SK-N-SH (cell line): ENCODE results near the gene CFTR. TPM values are rescaled to one million over a fixed set of nuclear protein-coding genes. Genes with fewer than 3 reads are reported as not detected.

Experiments
- CTCF ChIA-PET: fragments of 300-600, 350-600 bp; formaldehyde crosslinking; extraction: SDS; loops from one replicate; lab custom pipeline; 2021; lab: Yijun Ruan, JAX
- POLR2A ChIA-PET: fragments of 350-600 bp; sonication (Branson Sonifier 250); formaldehyde crosslinking; extraction: SDS; loops from one replicate; lab custom pipeline; 2020; ENCODE audit warnings: antibody characterized with exemption, inconsistent platforms; lab: Yijun Ruan, JAX
- DNase-seq: peaks from one replicate; pipeline ENCODE4 v3.0.0; 2012
- H2AFZ ChIP-seq: fragments of 200-600 bp; sonication (generic); 2 replicates; pipeline ENCODE4 v1.8.1; 2016; ENCODE audit warnings: antibody characterized with exemption, mild to moderate bottlenecking, low read depth
- H3F3A ChIP-seq: fragments of 200-600 bp; sonication (generic); replicated peaks from 2 replicates; pipeline ENCODE3; 2016; ENCODE audit warnings: antibody characterized with exemption, mild to moderate bottlenecking; ENCODE audit not compliant: insufficient read depth
- H3K27ac ChIP-seq, 2 experiments: fragments of 200-500 bp in 1 of 2; fragments of 200-600 bp in 1 of 2; sonication (Bioruptor generic) in 1 of 2; sonication (generic), shearing (Covaris generic) in 1 of 2; 2 replicates each; pipeline versions ENCODE4 v1.5.1 to v1.6.1; 2014 to 2016; ENCODE audit warnings: low read depth in 2 of 2, inconsistent platforms in 1 of 2, low read length in 1 of 2, mild to moderate bottlenecking in 1 of 2, mixed read lengths in 1 of 2
- H3K27me3 ChIP-seq: fragments of 200-600 bp; sonication (generic), shearing (Covaris generic); 2 replicates; pipeline ENCODE4 v1.6.1; 2016; ENCODE audit warnings: mixed run types; ENCODE audit not compliant: insufficient read depth
- H3K36me3 ChIP-seq, 2 experiments: fragments of 200-500 bp in 1 of 2; fragments of 200-600 bp in 1 of 2; sonication (Bioruptor generic) in 1 of 2; sonication (generic) in 1 of 2; replicated peaks in 1 of 2; 2 replicates each; pipeline versions ENCODE3 to v1.5.1; 2014 to 2016; ENCODE audit warnings: low read length in 1 of 2, mild to moderate bottlenecking in 1 of 2; ENCODE audit not compliant: insufficient read depth in 2 of 2, control insufficient read depth in 1 of 2
- H3K4me1 ChIP-seq, 2 experiments: fragments of 200-500 bp in 1 of 2; fragments of 200-600 bp in 1 of 2; sonication (Bioruptor generic) in 1 of 2; sonication (generic), shearing (Covaris generic) in 1 of 2; 2 replicates each; pipeline versions ENCODE4 v1.5.1 to v1.6.1; 2014 to 2016; ENCODE audit warnings: low read depth in 1 of 2, low read length in 1 of 2, mixed run types in 1 of 2; ENCODE audit not compliant: insufficient read depth in 2 of 2, control insufficient read depth in 1 of 2
- H3K4me2 ChIP-seq: fragments of 200-600 bp; sonication (generic), shearing (Covaris generic); 2 replicates; pipeline ENCODE4 v1.6.1; 2017; ENCODE audit warnings: mixed run types
- H3K4me3 ChIP-seq, 2 experiments: fragments of 200-500 bp in 1 of 2; fragments of 200-600 bp in 1 of 2; sonication (Bioruptor generic) in 1 of 2; sonication (generic), shearing (Covaris generic) in 1 of 2; 2 replicates each; pipeline versions ENCODE4 v1.5.1 to v1.8.1; 2014 to 2016; ENCODE audit warnings: low read depth in 2 of 2, inconsistent platforms in 1 of 2, low read length in 1 of 2, mild to moderate bottlenecking in 1 of 2, mixed read lengths in 1 of 2, moderate library complexity in 1 of 2
- H3K79me2 ChIP-seq: fragments of 200-600 bp; sonication (generic); 2 replicates; pipeline ENCODE4 v1.8.1; 2017; ENCODE audit warnings: mild to moderate bottlenecking; ENCODE audit not compliant: insufficient read depth
- H3K9ac ChIP-seq: fragments of 200-600 bp; sonication (generic); 2 replicates; pipeline ENCODE4 v1.6.1; 2017; ENCODE audit warnings: mixed run types
- H3K9me2 ChIP-seq: fragments of 200-600 bp; sonication (generic); 2 replicates; pipeline ENCODE4 v1.6.1; 2017; ENCODE audit warnings: mixed run types
- H3K9me3 ChIP-seq: fragments of 200-600 bp; sonication (generic); 2 replicates; pipeline ENCODE4 v1.6.1; 2017; ENCODE audit warnings: mixed run types, mild to moderate bottlenecking, moderate library complexity
- H4K20me1 ChIP-seq: fragments of 200-600 bp; sonication (generic); 2 replicates; pipeline ENCODE4 v1.6.1; 2017; ENCODE audit warnings: mild to moderate bottlenecking, mixed run types; ENCODE audit not compliant: insufficient read depth
- CHD2 ChIP-seq: fragments of 150-350 bp; IDR thresholded peaks from 2 replicates; pipeline ENCODE4 v1.6.1; 2018; ENCODE audit warnings: low read length; ENCODE audit not compliant: partially characterized antibody
- ELF1 ChIP-seq: IDR thresholded peaks from 2 replicates; pipeline ENCODE4 v1.4.0; 2012
- EP300 ChIP-seq, 2 experiments: IDR thresholded peaks; 2 replicates each; pipeline versions ENCODE4 v1.4.0 to v1.6.1; 2012; ENCODE audit warnings: borderline replicate concordance in 1 of 2, low read depth in 1 of 2, low read length in 1 of 2
- FOSL2 ChIP-seq: IDR thresholded peaks from 2 replicates; pipeline ENCODE4 v1.4.0; 2012; ENCODE audit warnings: low read depth, mild to moderate bottlenecking, moderate library complexity, borderline replicate concordance
- FOXM1 ChIP-seq: IDR thresholded peaks from 2 replicates; pipeline ENCODE4 v1.4.0; 2012; ENCODE audit warnings: low read depth, mild to moderate bottlenecking
- GATA2 ChIP-seq: sonication (generic); formaldehyde crosslinking; IDR thresholded peaks from 2 replicates; pipeline ENCODE4 v1.5.0; 2020; ENCODE audit warnings: mild to moderate bottlenecking, missing genetic modification reagents
- RFX5 ChIP-seq: IDR thresholded peaks from 2 replicates; pipeline ENCODE4 v1.6.1; 2012; ENCODE audit warnings: mild to moderate bottlenecking, improper control_type of control experiment, low read length
- RXRA ChIP-seq: IDR thresholded peaks from 2 replicates; pipeline ENCODE4 v1.4.0; 2012; ENCODE audit warnings: low read depth, mild to moderate bottlenecking, borderline replicate concordance
- TAF1 ChIP-seq: IDR thresholded peaks from 2 replicates; pipeline ENCODE4 v1.6.1; 2012; ENCODE audit warnings: low read depth, mild to moderate bottlenecking, low read length, moderate library complexity, borderline replicate concordance
- TCF12 ChIP-seq: IDR thresholded peaks from 2 replicates; pipeline ENCODE4 v1.4.0; 2012
- TEAD4 ChIP-seq: IDR thresholded peaks from 2 replicates; pipeline ENCODE4 v1.4.0; 2012; ENCODE audit warnings: mild to moderate bottlenecking, borderline replicate concordance; ENCODE audit not compliant: insufficient read depth
- YY1 ChIP-seq: IDR thresholded peaks from 2 replicates; pipeline ENCODE4 v1.4.0; 2012; ENCODE audit warnings: low read depth, mild to moderate bottlenecking
- WGBS: methylation state at CpG from one replicate; pipeline ENCODE4 v1.1.6; 2017; ENCODE audit warnings: low lambda C conversion rate; 5-methylcytosine and 5-hydroxymethylcytosine counted together
- polyA plus RNA-seq, 3 experiments: library from polyadenylated mRNA; depleted of rRNA; stranded (reverse); fragments of >200 nt; gene quantifications; 2 replicates each; pipeline ENCODE4 v1.2.3, GENCODE V29; 2012
- TF ChIP-seq, protein P1 (sequence below): IDR thresholded peaks from 2 replicates; pipeline ENCODE4 v1.6.1; 2012; ENCODE audit warnings: mild to moderate bottlenecking, low read depth, low read length, moderate library complexity
- TF ChIP-seq, protein P2 (sequence below): fragments of 200-600 bp; sonication (generic); IDR thresholded peaks from 2 replicates; pipeline ENCODE4 v1.6.1; 2017; ENCODE audit warnings: antibody characterized with exemption, mild to moderate bottlenecking, moderate library complexity
- TF ChIP-seq, protein P3 (sequence below): fragments of 150-350 bp; IDR thresholded peaks from 2 replicates; pipeline ENCODE4 v1.6.1; 2016; ENCODE audit warnings: mild to moderate bottlenecking, low read depth, low read length

Gene CFTR
- polyA plus RNA-seq, 1 of the 3 experiments (the other 2 are of a cell fraction), result not detected

DNA sequence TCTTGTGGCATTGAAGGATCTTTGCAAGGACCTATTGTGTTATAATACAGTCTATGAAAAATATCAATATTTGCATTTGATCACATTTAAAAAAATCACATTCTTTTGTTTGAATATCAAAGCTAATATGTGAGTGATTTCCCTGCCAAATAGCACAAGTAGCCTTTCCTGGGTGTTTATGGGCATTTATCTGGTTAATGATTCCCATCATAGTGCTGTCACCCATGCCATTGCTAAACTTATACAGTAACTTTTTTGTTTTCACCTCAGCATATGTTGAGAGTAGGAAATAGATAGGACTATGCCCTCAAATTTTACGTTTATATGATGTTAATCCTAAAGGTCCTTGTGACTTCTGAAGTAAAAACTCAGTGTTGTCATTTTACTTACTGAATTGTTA, 136.9 kb downstream of the CFTR start:
- Histone ChIP-seq H3K4me3 (no peak overlapping the region), H3K9me2 (no peaks in the 10 kb centered on the region), H3K4me1 (no peaks in the 10 kb centered on the region), H3K27ac (no peak overlapping the region), H4K20me1 (no peaks in the 10 kb centered on the region), H3K27me3 (no peaks in the 10 kb centered on the region; the same call in 1 of the 2 replicates), H3K79me2 (no peaks in the 10 kb centered on the region), H3K4me2 (no peak overlapping the region), H3K36me3 (no peaks in the 10 kb centered on the region), H3K9me3 (no peaks in the 10 kb centered on the region), H3K9ac (no peak overlapping the region), H2AFZ (no peak overlapping the region), H3F3A (no peaks in the 10 kb centered on the region)
- no peak for DNase-seq
- CTCF ChIA-PET, result interaction anchor here (0.7 kb wide), 1 partner anchor 1722 kb away, joined by 3 read pairs; no protein-coding TSS in a partner anchor
- POLR2A ChIA-PET, result no interaction called here
- WGBS, result 0% methylated on average over 1 of the region's 1 CpG
- TF ChIP-seq CHD2, result no peak
- no peak for TF ChIP-seq TAF1
- no peak for TF ChIP-seq EP300 (IDR thresholded peaks at IDR 0.05; ENCODE audit: borderline replicate concordance in 1 of 2, low read depth in 1 of 2, low read length in 1 of 2)
- no peak for TF ChIP-seq RFX5
- TF ChIP-seq ELF1, result no peak
- TF ChIP-seq TEAD4, result no peak
- no peak for TF ChIP-seq GATA2 (CRISPR knock-in tag)
- TF ChIP-seq, protein P1, sequence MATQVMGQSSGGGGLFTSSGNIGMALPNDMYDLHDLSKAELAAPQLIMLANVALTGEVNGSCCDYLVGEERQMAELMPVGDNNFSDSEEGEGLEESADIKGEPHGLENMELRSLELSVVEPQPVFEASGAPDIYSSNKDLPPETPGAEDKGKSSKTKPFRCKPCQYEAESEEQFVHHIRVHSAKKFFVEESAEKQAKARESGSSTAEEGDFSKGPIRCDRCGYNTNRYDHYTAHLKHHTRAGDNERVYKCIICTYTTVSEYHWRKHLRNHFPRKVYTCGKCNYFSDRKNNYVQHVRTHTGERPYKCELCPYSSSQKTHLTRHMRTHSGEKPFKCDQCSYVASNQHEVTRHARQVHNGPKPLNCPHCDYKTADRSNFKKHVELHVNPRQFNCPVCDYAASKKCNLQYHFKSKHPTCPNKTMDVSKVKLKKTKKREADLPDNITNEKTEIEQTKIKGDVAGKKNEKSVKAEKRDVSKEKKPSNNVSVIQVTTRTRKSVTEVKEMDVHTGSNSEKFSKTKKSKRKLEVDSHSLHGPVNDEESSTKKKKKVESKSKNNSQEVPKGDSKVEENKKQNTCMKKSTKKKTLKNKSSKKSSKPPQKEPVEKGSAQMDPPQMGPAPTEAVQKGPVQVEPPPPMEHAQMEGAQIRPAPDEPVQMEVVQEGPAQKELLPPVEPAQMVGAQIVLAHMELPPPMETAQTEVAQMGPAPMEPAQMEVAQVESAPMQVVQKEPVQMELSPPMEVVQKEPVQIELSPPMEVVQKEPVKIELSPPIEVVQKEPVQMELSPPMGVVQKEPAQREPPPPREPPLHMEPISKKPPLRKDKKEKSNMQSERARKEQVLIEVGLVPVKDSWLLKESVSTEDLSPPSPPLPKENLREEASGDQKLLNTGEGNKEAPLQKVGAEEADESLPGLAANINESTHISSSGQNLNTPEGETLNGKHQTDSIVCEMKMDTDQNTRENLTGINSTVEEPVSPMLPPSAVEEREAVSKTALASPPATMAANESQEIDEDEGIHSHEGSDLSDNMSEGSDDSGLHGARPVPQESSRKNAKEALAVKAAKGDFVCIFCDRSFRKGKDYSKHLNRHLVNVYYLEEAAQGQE, result no peak
- TF ChIP-seq TCF12, result no peak
- no peak for TF ChIP-seq YY1
- TF ChIP-seq, protein P2, sequence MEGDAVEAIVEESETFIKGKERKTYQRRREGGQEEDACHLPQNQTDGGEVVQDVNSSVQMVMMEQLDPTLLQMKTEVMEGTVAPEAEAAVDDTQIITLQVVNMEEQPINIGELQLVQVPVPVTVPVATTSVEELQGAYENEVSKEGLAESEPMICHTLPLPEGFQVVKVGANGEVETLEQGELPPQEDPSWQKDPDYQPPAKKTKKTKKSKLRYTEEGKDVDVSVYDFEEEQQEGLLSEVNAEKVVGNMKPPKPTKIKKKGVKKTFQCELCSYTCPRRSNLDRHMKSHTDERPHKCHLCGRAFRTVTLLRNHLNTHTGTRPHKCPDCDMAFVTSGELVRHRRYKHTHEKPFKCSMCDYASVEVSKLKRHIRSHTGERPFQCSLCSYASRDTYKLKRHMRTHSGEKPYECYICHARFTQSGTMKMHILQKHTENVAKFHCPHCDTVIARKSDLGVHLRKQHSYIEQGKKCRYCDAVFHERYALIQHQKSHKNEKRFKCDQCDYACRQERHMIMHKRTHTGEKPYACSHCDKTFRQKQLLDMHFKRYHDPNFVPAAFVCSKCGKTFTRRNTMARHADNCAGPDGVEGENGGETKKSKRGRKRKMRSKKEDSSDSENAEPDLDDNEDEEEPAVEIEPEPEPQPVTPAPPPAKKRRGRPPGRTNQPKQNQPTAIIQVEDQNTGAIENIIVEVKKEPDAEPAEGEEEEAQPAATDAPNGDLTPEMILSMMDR, result no peak
- no peak for TF ChIP-seq FOXM1
- TF ChIP-seq FOSL2, result no peak
- no peak for TF ChIP-seq RXRA

DNA sequence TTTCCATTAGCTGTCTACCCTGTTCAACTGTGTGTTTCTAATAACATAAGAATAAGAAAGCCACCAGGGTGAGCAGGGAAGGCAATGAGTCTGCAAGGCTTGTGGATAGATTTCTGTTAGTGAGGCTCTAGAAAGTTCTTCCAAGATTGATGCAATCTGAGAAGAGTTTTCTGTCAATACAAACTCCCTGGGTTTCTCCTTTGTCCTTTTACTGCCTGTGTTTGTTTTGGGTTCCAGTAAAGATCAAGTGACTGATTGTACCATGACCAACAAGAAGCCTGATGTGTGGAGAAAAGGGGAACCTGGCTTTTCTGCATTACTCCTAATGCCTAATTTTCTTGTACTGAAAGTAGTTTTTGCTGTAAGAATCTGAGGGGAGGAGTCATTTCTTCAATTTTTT, 139.9 kb downstream of the CFTR start:
- H3K9ac ChIP-seq, result no peak overlapping the region
- no peaks in the 10 kb centered on the region for H4K20me1 ChIP-seq

More for the DNA sequence above, 139.9 kb downstream of the CFTR start:
- H3K4me1 ChIP-seq, result no peaks in the 10 kb centered on the region
- H3K79me2 ChIP-seq, result no peaks in the 10 kb centered on the region
- CTCF ChIA-PET, result no interaction called here
- no peaks in the 10 kb centered on the region for H3K36me3 ChIP-seq
- H2AFZ ChIP-seq, result no peak overlapping the region
- POLR2A ChIA-PET, result no interaction called here
- H3K27me3 ChIP-seq, result no peaks in the 10 kb centered on the region; the same call in 1 of the 2 replicates
- no peaks in the 10 kb centered on the region for H3K9me2 ChIP-seq
- H3K27ac ChIP-seq, result no peak overlapping the region
- no peaks in the 10 kb centered on the region for H3K9me3 ChIP-seq
- no peak for DNase-seq
- H3K4me2 ChIP-seq, result no peak overlapping the region
- TF ChIP-seq TCF12 (no peak), CHD2 (no peak), EP300 (IDR thresholded peaks at IDR 0.05; ENCODE audit: borderline replicate concordance in 1 of 2, low read depth in 1 of 2, low read length in 1 of 2) (no peak)
- TF ChIP-seq, protein P3, sequence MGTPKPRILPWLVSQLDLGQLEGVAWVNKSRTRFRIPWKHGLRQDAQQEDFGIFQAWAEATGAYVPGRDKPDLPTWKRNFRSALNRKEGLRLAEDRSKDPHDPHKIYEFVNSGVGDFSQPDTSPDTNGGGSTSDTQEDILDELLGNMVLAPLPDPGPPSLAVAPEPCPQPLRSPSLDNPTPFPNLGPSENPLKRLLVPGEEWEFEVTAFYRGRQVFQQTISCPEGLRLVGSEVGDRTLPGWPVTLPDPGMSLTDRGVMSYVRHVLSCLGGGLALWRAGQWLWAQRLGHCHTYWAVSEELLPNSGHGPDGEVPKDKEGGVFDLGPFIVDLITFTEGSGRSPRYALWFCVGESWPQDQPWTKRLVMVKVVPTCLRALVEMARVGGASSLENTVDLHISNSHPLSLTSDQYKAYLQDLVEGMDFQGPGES, result no peak
- TF ChIP-seq, all 33 proteins: peak for 0
- Histone ChIP-seq H3K4me3 (no peak overlapping the region), H3F3A (no peaks in the 10 kb centered on the region)
